ENCODE data around the gene MACROD2. TPM values are rescaled to one million over a fixed set of nuclear protein-coding genes. Genes with fewer than 3 reads are reported as not detected.
"Not testable (repeated sequence)": the region's sequence is repeated elsewhere in the genome, so short reads cannot be mapped to it uniquely, and the experiment has no call there.

Gene MACROD2
- total RNA-seq, 1 experiment from 2014 or later, result not detected

GRCh38 chr20:14955399-14955798 is 960.1 kb downstream of the MACROD2 start:
- in situ Hi-C loops (cut with HindIII; ENCODE audit: low sequenced_read_pairs), result no loop called here
- DNase-seq (ENCODE audit: low spot score), result no peak

GRCh38 chr20:14956026-14956425 is 960.7 kb downstream of the MACROD2 start:
- DNase-seq (ENCODE audit: low spot score), result no peak
- in situ Hi-C loops (cut with HindIII; ENCODE audit: low sequenced_read_pairs), result no loop called here

- in situ Hi-C loops (cut with HindIII; ENCODE audit: low sequenced_read_pairs), result no loop called here
- no peak for DNase-seq (ENCODE audit: low spot score)
Measured at GRCh38 chr20:14956538-14956937, 961.2 kb downstream of the MACROD2 start.

- in situ Hi-C loops (cut with HindIII; ENCODE audit: low sequenced_read_pairs), result no loop called here
- no peak for DNase-seq (ENCODE audit: low spot score)
Measured at GRCh38 chr20:14957402-14957801, 962.1 kb downstream of the MACROD2 start.

- in situ Hi-C loops (cut with HindIII; ENCODE audit: low sequenced_read_pairs), result no loop called here
- no peak for DNase-seq (ENCODE audit: low spot score)
Measured at GRCh38 chr20:14958626-14959025, 963.3 kb downstream of the MACROD2 start.

- in situ Hi-C loops (cut with HindIII; ENCODE audit: low sequenced_read_pairs), result no loop called here
- DNase-seq (ENCODE audit: low spot score), result no peak
Measured at GRCh38 chr20:14959506-14960475, 964.5 kb downstream of the MACROD2 start.

- in situ Hi-C loops (cut with HindIII; ENCODE audit: low sequenced_read_pairs), result no loop called here
Measured at GRCh38 chr20:14960831-14961230, 965.5 kb downstream of the MACROD2 start.

GRCh38 chr20:14963262-14963663 is 967.9 kb downstream of the MACROD2 start:
- in situ Hi-C loops (cut with HindIII; ENCODE audit: low sequenced_read_pairs), result no loop called here
- DNase-seq (ENCODE audit: low spot score), result no peak

More at GRCh38 chr20:14960831-14961230, 965.5 kb downstream of the MACROD2 start:
- DNase-seq (ENCODE audit: low spot score), result no peak

GRCh38 chr20:14966203-14966602 is 970.9 kb downstream of the MACROD2 start:
- in situ Hi-C loops (cut with HindIII; ENCODE audit: low sequenced_read_pairs), result no loop called here
- no peak for DNase-seq (ENCODE audit: low spot score)

- in situ Hi-C loops (cut with HindIII; ENCODE audit: low sequenced_read_pairs), result no loop called here
- no peak for DNase-seq (ENCODE audit: low spot score)
Measured at GRCh38 chr20:14966808-14967207, 971.5 kb downstream of the MACROD2 start.

GRCh38 chr20:14972256-14972655 is 976.9 kb downstream of the MACROD2 start:
- in situ Hi-C loops (cut with HindIII; ENCODE audit: low sequenced_read_pairs), result no loop called here
- no peak for DNase-seq (ENCODE audit: low spot score)

GRCh38 chr20:14972690-14973089 is 977.4 kb downstream of the MACROD2 start:
- in situ Hi-C loops (cut with HindIII; ENCODE audit: low sequenced_read_pairs), result no loop called here

GRCh38 chr20:14979453-14979986 is 984.2 kb downstream of the MACROD2 start:
- in situ Hi-C loops (cut with HindIII; ENCODE audit: low sequenced_read_pairs), result no loop called here

More at GRCh38 chr20:14972690-14973089, 977.4 kb downstream of the MACROD2 start:
- no peak for DNase-seq (ENCODE audit: low spot score)

GRCh38 chr20:14981486-14981885 is 986.2 kb downstream of the MACROD2 start:
- in situ Hi-C loops (cut with HindIII; ENCODE audit: low sequenced_read_pairs), result not testable (repeated sequence)

More at GRCh38 chr20:14979453-14979986, 984.2 kb downstream of the MACROD2 start:
- no peak for DNase-seq (ENCODE audit: low spot score)

GRCh38 chr20:14982324-14982723 is 987.0 kb downstream of the MACROD2 start:
- DNase-seq (ENCODE audit: low spot score); in situ Hi-C loops (cut with HindIII; ENCODE audit: low sequenced_read_pairs): not testable (repeated sequence)

More at GRCh38 chr20:14981486-14981885, 986.2 kb downstream of the MACROD2 start:
- not testable (repeated sequence) for DNase-seq (ENCODE audit: low spot score)

GRCh38 chr20:14984305-14984704 is 989.0 kb downstream of the MACROD2 start:
- DNase-seq (ENCODE audit: low spot score), result no peak
- in situ Hi-C loops (cut with HindIII; ENCODE audit: low sequenced_read_pairs), result no loop called here

- no peak for DNase-seq (ENCODE audit: low spot score)
- in situ Hi-C loops (cut with HindIII; ENCODE audit: low sequenced_read_pairs), result no loop called here
Measured at GRCh38 chr20:14984768-14985622, 989.7 kb downstream of the MACROD2 start.

GRCh38 chr20:14986026-14986655 is 990.8 kb downstream of the MACROD2 start:
- peak; percentile 34 for DNase-seq (ENCODE audit: low spot score)
- in situ Hi-C loops (cut with HindIII; ENCODE audit: low sequenced_read_pairs), result no loop called here

GRCh38 chr20:14986656-14987055 is 991.3 kb downstream of the MACROD2 start:
- in situ Hi-C loops (cut with HindIII; ENCODE audit: low sequenced_read_pairs), result no loop called here
- DNase-seq (ENCODE audit: low spot score), result no peak

Measured in G401 (cell line).